Natural killer cell (primary cell): ENCODE data around the gene YTHDF1. TPM values are rescaled to one million over a fixed set of nuclear protein-coding genes. Genes with fewer than 3 reads are reported as not detected.
"Not testable (repeated sequence)": the region's sequence is repeated elsewhere in the genome, so short reads cannot be mapped to it uniquely, and the experiment has no call there.

Experiments
- ATAC-seq, 3 donors: fragments of 150-1000 bp in 2 of 3; fragments of 200-7000 bp in 1 of 3; cut with Tn5 transposase; 1 replicate in 1 of 3; 2 replicates in 2 of 3; pipeline ENCODE4 v1.10.0; 2021; ENCODE audit warnings: mild to moderate bottlenecking in 2 of 3, moderate library complexity in 2 of 3
- DNase-seq, 2 donors: peaks; one replicate each; pipeline versions ENCODE4 v3.0.0 to v3.0.0-alpha.2; 2013 to 2021; ENCODE audit warnings: mixed read lengths in 1 of 2
- H3K27ac ChIP-seq: one replicate; pipeline ENCODE4 v1.5.1; 2013; ENCODE audit warnings: mild to moderate bottlenecking, low read length
- H3K27me3 ChIP-seq: one replicate; pipeline ENCODE4 v1.6.1; 2013; ENCODE audit warnings: low read length; ENCODE audit not compliant: control insufficient read depth, insufficient read depth
- H3K36me3 ChIP-seq: one replicate; pipeline ENCODE4 v1.6.1; 2013; ENCODE audit warnings: low read length; ENCODE audit not compliant: control insufficient read depth, insufficient read depth
- H3K4me1 ChIP-seq: one replicate; pipeline ENCODE4 v1.6.1; 2013; ENCODE audit warnings: low read length; ENCODE audit not compliant: control insufficient read depth, insufficient read depth
- H3K4me3 ChIP-seq: one replicate; pipeline ENCODE4 v1.5.1; 2013; ENCODE audit warnings: low read length
- H3K9me3 ChIP-seq: one replicate; pipeline ENCODE4 v1.6.1; 2013; ENCODE audit warnings: low read length; ENCODE audit not compliant: control insufficient read depth, insufficient read depth
- H3K27ac Mint-ChIP-seq, 2 donors: one replicate each; pipeline ENCODE4 v1.8.0; 2022; ENCODE audit warnings: mild to moderate bottlenecking in 2 of 2, mixed read lengths in 2 of 2, moderate library complexity in 1 of 2
- H3K27me3 Mint-ChIP-seq, 2 donors: one replicate each; pipeline ENCODE4 v1.8.0; 2022; ENCODE audit warnings: low read depth in 2 of 2, mixed read lengths in 2 of 2
- H3K36me3 Mint-ChIP-seq: one replicate; pipeline ENCODE4 v1.8.0; 2022; ENCODE audit warnings: mixed read lengths
- H3K4me1 Mint-ChIP-seq, 2 donors: one replicate each; pipeline ENCODE4 v1.8.0; 2022; ENCODE audit warnings: mixed read lengths in 2 of 2
- H3K4me3 Mint-ChIP-seq: one replicate; pipeline ENCODE4 v1.8.0; 2022; ENCODE audit warnings: mild to moderate bottlenecking, moderate library complexity, mixed read lengths
- H3K9me3 Mint-ChIP-seq, 2 donors: one replicate each; pipeline ENCODE4 v1.8.0; 2022; ENCODE audit warnings: mixed read lengths in 2 of 2
- WGBS: methylation state at CpG from one replicate; pipeline ENCODE4 v1.1.7; 2013; ENCODE audit warnings: missing lambda C conversion rate; ENCODE audit not compliant: insufficient coverage; 5-methylcytosine and 5-hydroxymethylcytosine counted together
- intact Hi-C: fragments of 100-400 bp; cut with micrococcal nuclease; formaldehyde crosslinking; loops from one replicate; pipeline ENCODE4 v1.14.2; 2022
- total RNA-seq, 4 donors: library from RNA; stranded (reverse); fragments of 120-200 nt in 1 of 4; gene quantifications; one replicate each; pipeline versions ENCODE4 v1.2.3 to v1.2.4, GENCODE V29; 2013 to 2022
- TF ChIP-seq, protein P1 (sequence below): fragments of 200-600 bp; IDR thresholded peaks from one replicate; pipeline ENCODE4 v1.8.0; 2022; ENCODE audit warnings: antibody characterized with exemption

Gene YTHDF1
- total RNA-seq, 3 donors from 2014 or later (not counting 1 experiment from before 2014, with no cell fraction given) = 39.1 to 43.1 (median 41.0) TPM

DNA sequence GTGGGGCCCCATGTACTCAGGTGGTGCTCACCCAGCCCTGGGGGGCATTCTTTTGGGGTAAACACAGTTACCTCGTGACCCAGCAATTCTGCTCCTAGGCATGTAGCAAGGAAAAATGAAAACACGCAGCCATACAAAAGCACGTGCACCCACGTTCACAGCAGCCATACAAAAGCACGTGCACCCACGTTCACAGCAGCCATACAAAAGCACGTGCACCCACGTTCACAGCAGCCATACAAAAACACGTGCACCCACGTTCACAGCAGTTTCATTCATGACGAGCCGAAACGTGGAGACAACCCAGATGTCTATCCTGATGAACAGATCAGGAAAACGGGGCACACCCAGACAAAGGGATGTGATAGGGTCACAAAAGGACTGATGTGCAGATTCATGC is 57.1 kb downstream of the YTHDF1 start:
- no peaks in the 10 kb centered on the region for H3K4me1 ChIP-seq
- no peaks in the 10 kb centered on the region for H3K9me3 ChIP-seq
- 84% methylated on average over 14 of the region's 14 CpGs for WGBS
- no peaks in the 10 kb centered on the region for H3K27me3 ChIP-seq
- ATAC-seq (no peak), DNase-seq (no peak)
- TF ChIP-seq, protein P1, sequence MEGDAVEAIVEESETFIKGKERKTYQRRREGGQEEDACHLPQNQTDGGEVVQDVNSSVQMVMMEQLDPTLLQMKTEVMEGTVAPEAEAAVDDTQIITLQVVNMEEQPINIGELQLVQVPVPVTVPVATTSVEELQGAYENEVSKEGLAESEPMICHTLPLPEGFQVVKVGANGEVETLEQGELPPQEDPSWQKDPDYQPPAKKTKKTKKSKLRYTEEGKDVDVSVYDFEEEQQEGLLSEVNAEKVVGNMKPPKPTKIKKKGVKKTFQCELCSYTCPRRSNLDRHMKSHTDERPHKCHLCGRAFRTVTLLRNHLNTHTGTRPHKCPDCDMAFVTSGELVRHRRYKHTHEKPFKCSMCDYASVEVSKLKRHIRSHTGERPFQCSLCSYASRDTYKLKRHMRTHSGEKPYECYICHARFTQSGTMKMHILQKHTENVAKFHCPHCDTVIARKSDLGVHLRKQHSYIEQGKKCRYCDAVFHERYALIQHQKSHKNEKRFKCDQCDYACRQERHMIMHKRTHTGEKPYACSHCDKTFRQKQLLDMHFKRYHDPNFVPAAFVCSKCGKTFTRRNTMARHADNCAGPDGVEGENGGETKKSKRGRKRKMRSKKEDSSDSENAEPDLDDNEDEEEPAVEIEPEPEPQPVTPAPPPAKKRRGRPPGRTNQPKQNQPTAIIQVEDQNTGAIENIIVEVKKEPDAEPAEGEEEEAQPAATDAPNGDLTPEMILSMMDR = no peak
- H3K9me3 Mint-ChIP-seq = no peaks in the 10 kb centered on the region
- no peaks in the 10 kb centered on the region for H3K36me3 ChIP-seq
- no peaks in the 10 kb centered on the region for H3K4me1 Mint-ChIP-seq
- H3K36me3 Mint-ChIP-seq = no peaks in the 10 kb centered on the region
- H3K27ac ChIP-seq = no peak overlapping the region
- no peak overlapping the region for H3K4me3 Mint-ChIP-seq
- H3K27me3 Mint-ChIP-seq = peaks cover 0 to 7% of the 10 kb centered on the region in 2 donors
- intact Hi-C loops = no loop called here
- no peak overlapping the region for H3K4me3 ChIP-seq
- H3K27ac Mint-ChIP-seq = no peak overlapping the region

GRCh38 chr20:63158352-63158751 is 57.6 kb downstream of the YTHDF1 start:
- Histone ChIP-seq H3K36me3 (no peaks in the 10 kb centered on the region), H3K4me1 (no peaks in the 10 kb centered on the region), H3K27me3 (no peaks in the 10 kb centered on the region), H3K9me3 (no peaks in the 10 kb centered on the region), H3K4me3 (no peak overlapping the region), H3K27ac (no peak overlapping the region)
- TF ChIP-seq, protein P1 = no peak
- 92% methylated on average over 2 of the region's 2 CpGs for WGBS
- Mint-ChIP-seq H3K27me3 (peaks cover 0 to 7% of the 10 kb centered on the region in 2 donors), H3K4me1 (no peaks in the 10 kb centered on the region), H3K9me3 (no peaks in the 10 kb centered on the region), H3K36me3 (no peaks in the 10 kb centered on the region), H3K27ac (no peak overlapping the region), H3K4me3 (no peak overlapping the region)
- intact Hi-C loops = no loop called here
- DNase-seq (no peak), ATAC-seq (no peak)

DNA sequence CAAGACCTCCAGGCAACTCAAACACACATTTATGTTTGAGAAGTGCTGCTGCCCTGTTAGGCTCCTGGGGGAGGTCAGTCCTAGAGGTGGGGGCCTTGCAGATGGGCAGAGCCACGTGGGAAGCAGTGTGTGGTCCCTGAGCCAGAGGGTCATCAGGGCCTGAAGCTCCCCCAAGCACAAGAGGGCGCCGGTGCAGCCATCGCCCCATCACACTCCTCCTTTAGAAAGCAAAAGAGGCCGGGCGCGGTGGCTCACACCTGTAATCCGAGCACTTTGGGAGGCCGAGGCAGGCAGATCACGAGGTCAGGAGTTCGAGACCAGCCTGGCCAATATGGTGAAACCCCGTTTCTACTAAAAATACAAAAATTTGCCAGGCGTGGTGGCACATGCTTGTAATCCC is 58.5 kb downstream of the YTHDF1 start:
- H3K27me3 ChIP-seq, DNase-seq, H3K9me3 Mint-ChIP-seq, H3K4me1 Mint-ChIP-seq, H3K36me3 ChIP-seq, H3K36me3 Mint-ChIP-seq, H3K4me3 Mint-ChIP-seq, ATAC-seq, H3K9me3 ChIP-seq, H3K4me3 ChIP-seq, H3K27me3 Mint-ChIP-seq, H3K27ac ChIP-seq, intact Hi-C loops, H3K27ac Mint-ChIP-seq, H3K4me1 ChIP-seq: not testable (repeated sequence)
- WGBS = 92% methylated on average over 13 of the region's 13 CpGs

- peaks cover 2% of the 10 kb centered on the region for H3K27me3 ChIP-seq
- H3K9me3 Mint-ChIP-seq = no peaks in the 10 kb centered on the region
- TF ChIP-seq, protein P1 = no peak
- H3K4me1 Mint-ChIP-seq = no peaks in the 10 kb centered on the region
- no peak overlapping the region for H3K4me3 ChIP-seq
- DNase-seq = no peak
- intact Hi-C loops = no loop called here
- H3K27ac ChIP-seq = no peak overlapping the region
- H3K4me1 ChIP-seq = no peaks in the 10 kb centered on the region
- no peaks in the 10 kb centered on the region for H3K36me3 Mint-ChIP-seq
- H3K27me3 Mint-ChIP-seq = peaks cover 0 to 4% of the 10 kb centered on the region in 2 donors
- ATAC-seq = no peak
- no peaks in the 10 kb centered on the region for H3K36me3 ChIP-seq
- H3K4me3 Mint-ChIP-seq = no peak overlapping the region
- WGBS = 79% methylated on average over 12 of the region's 12 CpGs
- H3K9me3 ChIP-seq = no peaks in the 10 kb centered on the region
- no peak overlapping the region for H3K27ac Mint-ChIP-seq
These were observed 59.7 kb downstream of the YTHDF1 start for GRCh38 chr20:63156221-63156671.
